KMS-11 (cell line): Measurements from ENCODE around the gene SOX21.

ENCODE experiments used
- H2AFZ ChIP-seq: fragments of 200-600 bp; sonication (generic); 2 replicates; pipeline ENCODE4 v1.6.1; 2016; ENCODE audit warnings: antibody characterized with exemption, mixed run types, low read depth
- H3K27ac ChIP-seq: fragments of 200-600 bp; sonication (generic); 2 replicates; pipeline ENCODE4 v1.6.1; 2016; ENCODE audit warnings: mild to moderate bottlenecking, mixed run types
- H3K27me3 ChIP-seq: fragments of 200-600 bp; sonication (generic); 2 replicates; pipeline ENCODE4 v1.6.1; 2017; ENCODE audit warnings: mild to moderate bottlenecking, low read depth, mixed run types, moderate library complexity; ENCODE audit not compliant: insufficient read depth
- H3K36me3 ChIP-seq: fragments of 200-600 bp; sonication (generic); 2 replicates; pipeline ENCODE4 v1.6.1; 2017; ENCODE audit warnings: mild to moderate bottlenecking, mixed run types; ENCODE audit not compliant: insufficient read depth
- H3K4me1 ChIP-seq: fragments of 200-600 bp; sonication (generic); 2 replicates; pipeline ENCODE4 v1.6.1; 2016; ENCODE audit warnings: mild to moderate bottlenecking, low read depth, mixed run types; ENCODE audit not compliant: poor library complexity, severe bottlenecking
- H3K4me2 ChIP-seq: fragments of 200-600 bp; sonication (generic); 2 replicates; pipeline ENCODE4 v1.7.0; 2016; ENCODE audit warnings: mild to moderate bottlenecking, mixed run types
- H3K4me3 ChIP-seq: fragments of 200-600 bp; sonication (generic); IDR thresholded peaks from 2 replicates; pipeline ENCODE4 v1.6.1; 2017; ENCODE audit warnings: low read depth, low read length, mixed read lengths; ENCODE audit not compliant: insufficient read depth
- H3K79me2 ChIP-seq: fragments of 200-600 bp; sonication (generic); 2 replicates; pipeline ENCODE4 v1.6.1; 2016; ENCODE audit warnings: low read depth, mixed run types; ENCODE audit not compliant: insufficient read depth
- H3K9ac ChIP-seq: fragments of 200-600 bp; sonication (generic); 2 replicates; pipeline ENCODE4 v1.6.1; 2016; ENCODE audit warnings: mild to moderate bottlenecking, mixed run types
- H4K20me1 ChIP-seq: fragments of 200-600 bp; sonication (generic); 2 replicates; pipeline ENCODE4 v1.6.1; 2016; ENCODE audit warnings: mild to moderate bottlenecking, mixed run types; ENCODE audit not compliant: insufficient read depth
- CTCF ChIP-seq: fragments of 200-600 bp; sonication (generic); conservative IDR thresholded peaks from 2 replicates; pipeline ENCODE4 v1.6.1; 2017; ENCODE audit warnings: low read depth, mild to moderate bottlenecking, antibody characterized with exemption, low read length, moderate library complexity, mixed read lengths

Gene SOX21

GRCh38 chr13:94666065-94666464, 46.3 kb downstream of the SOX21 start:
- no peaks in the 10 kb centered on the region for H3K36me3 ChIP-seq
- no peak overlapping the region for H3K9ac ChIP-seq
- TF ChIP-seq CTCF = no peak

GRCh38 chr13:94664889-94665288, 47.5 kb downstream of the SOX21 start:
- no peak for TF ChIP-seq CTCF
- Histone ChIP-seq H3K4me3 (no peak overlapping the region), H4K20me1 (no peaks in the 10 kb centered on the region), H3K9ac (no peak overlapping the region), H3K4me1 (peaks cover 12% of the 10 kb centered on the region), H3K27ac (no peak overlapping the region), H2AFZ (no peak overlapping the region), H3K4me2 (no peak overlapping the region), H3K27me3 (no peaks in the 10 kb centered on the region), H3K79me2 (no peaks in the 10 kb centered on the region), H3K36me3 (no peaks in the 10 kb centered on the region)

More at GRCh38 chr13:94666065-94666464, 46.3 kb downstream of the SOX21 start:
- Histone ChIP-seq H4K20me1 (no peaks in the 10 kb centered on the region), H3K79me2 (no peaks in the 10 kb centered on the region), H3K4me1 (peaks cover 4% of the 10 kb centered on the region), H2AFZ (no peak overlapping the region), H3K4me3 (no peak overlapping the region), H3K27ac (no peak overlapping the region), H3K4me2 (no peak overlapping the region), H3K27me3 (no peaks in the 10 kb centered on the region)

GRCh38 chr13:94662274-94662945, 49.9 kb downstream of the SOX21 start:
- no peaks in the 10 kb centered on the region for H3K27me3 ChIP-seq
- H3K79me2 ChIP-seq = no peaks in the 10 kb centered on the region
- H3K36me3 ChIP-seq = no peaks in the 10 kb centered on the region
- H3K4me2 ChIP-seq = no peak overlapping the region
- no peak overlapping the region for H3K4me3 ChIP-seq
- H3K27ac ChIP-seq = no peak overlapping the region
- H3K9ac ChIP-seq = no peak overlapping the region
- H3K4me1 ChIP-seq = peaks cover 26% of the 10 kb centered on the region
- no peaks in the 10 kb centered on the region for H4K20me1 ChIP-seq
- TF ChIP-seq CTCF = no peak
- no peak overlapping the region for H2AFZ ChIP-seq

- no peak overlapping the region for H3K27ac ChIP-seq
- H3K4me3 ChIP-seq = no peak overlapping the region
- H3K36me3 ChIP-seq = no peaks in the 10 kb centered on the region
- peaks cover 36% of the 10 kb centered on the region for H3K4me1 ChIP-seq
- H3K27me3 ChIP-seq = no peaks in the 10 kb centered on the region
- H2AFZ ChIP-seq = no peak overlapping the region
- H3K79me2 ChIP-seq = no peaks in the 10 kb centered on the region
- H3K4me2 ChIP-seq = peak overlapping the region; percentile 25; the same call in 1 of the 2 replicates
- TF ChIP-seq CTCF = no peak
- H4K20me1 ChIP-seq = no peaks in the 10 kb centered on the region
- no peak overlapping the region for H3K9ac ChIP-seq
Observed at GRCh38 chr13:94661406-94661805, 50.9 kb downstream of the SOX21 start.
